NCI-H510A (cell line): ENCODE data around the gene CD46.

Source experiments
- DNase-seq: peaks from one replicate; lab custom pipeline; 2025; lab: John Stamatoyannopoulos, UW

The CD46 gene

GRCh38 chr1:207828046-207828445 lies 76.2 kb downstream of the CD46 start:
- no peak for DNase-seq

GRCh38 chr1:207828485-207829158 lies 76.8 kb downstream of the CD46 start:
- no peak for DNase-seq

DNA sequence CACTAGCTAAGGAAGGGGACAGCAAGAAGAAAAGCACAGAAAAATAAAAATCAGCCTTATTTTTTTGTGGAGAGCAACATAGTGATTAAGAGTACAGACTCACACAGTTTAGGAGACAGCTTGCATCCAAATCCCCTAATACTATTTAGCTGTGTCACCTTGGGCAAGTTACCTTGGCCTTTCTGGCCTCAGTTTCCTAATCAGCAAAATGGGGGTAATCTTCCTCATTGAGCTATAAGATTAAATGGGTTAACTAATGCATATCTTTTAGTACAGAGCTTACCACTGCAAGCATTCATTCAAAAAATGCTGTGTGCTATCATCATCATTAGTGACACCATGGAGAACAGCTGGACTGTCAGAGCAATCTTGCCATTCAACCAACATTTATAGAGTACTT lies 77.7 kb downstream of the CD46 start:
- DNase-seq, result no peak

DNA sequence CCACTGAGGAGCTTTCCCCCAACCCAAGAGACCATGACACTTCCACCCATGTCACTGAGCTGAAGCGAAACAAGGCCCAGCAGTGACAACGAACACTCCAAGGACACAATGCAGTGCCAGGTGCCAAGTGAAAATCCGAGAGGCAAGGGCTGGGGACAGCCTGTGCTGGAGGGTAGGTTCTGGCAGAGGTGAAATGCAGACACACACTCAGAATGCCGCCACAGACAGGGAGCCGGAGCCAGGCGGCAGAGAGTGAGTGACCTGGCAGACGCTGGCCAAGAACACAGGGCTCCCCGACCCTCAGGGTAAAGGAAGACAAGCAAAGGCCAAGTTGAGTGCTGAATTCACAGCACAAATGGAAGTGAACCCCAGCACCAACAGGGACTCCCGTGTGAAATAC lies 78.9 kb downstream of the CD46 start:
- DNase-seq, result no peak

GRCh38 chr1:207831517-207832327 lies 79.9 kb downstream of the CD46 start:
- no peak for DNase-seq

DNA sequence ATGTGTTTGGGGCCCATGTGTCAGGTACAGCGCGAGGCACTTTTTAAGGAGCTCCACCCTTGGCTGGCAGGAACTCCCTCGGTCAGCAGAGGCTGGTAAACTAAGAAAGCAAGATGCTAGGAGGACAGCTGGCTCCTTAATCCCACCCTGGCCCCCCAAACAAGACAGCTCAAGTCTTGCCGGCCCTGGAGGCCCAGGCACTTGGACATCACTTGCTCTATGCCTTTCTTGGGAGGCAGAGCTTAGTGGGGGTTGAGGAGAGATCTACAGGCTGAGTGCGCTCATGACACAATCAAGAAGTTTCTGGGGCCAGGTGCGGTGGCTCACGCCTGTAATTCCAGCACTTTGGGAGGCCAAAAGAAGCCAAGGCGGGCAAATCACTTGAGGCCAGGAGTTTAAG lies 80.9 kb downstream of the CD46 start:
- no peak for DNase-seq

DNA sequence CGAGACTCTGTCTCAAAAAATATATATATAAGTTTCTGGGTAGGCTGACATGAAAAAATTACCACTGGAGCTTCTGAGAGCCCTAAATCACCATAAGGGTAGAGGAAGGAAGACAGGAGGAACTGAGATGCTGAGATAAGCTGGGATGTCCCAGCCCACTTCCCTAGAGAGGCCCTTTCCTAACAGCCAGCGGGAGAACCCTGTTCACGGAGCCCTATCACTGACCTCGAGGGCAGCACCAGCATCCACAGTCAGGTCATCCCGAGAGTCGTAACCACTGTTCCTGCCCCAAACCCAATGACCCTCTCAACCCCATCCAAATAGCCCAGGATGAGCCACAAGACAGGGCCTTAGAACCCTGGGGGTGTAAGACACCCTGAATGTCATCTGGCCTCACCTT lies 81.5 kb downstream of the CD46 start:
- DNase-seq, result no peak

- no peak for DNase-seq
Observed at GRCh38 chr1:207833956-207834660, 82.3 kb downstream of the CD46 start.

DNA sequence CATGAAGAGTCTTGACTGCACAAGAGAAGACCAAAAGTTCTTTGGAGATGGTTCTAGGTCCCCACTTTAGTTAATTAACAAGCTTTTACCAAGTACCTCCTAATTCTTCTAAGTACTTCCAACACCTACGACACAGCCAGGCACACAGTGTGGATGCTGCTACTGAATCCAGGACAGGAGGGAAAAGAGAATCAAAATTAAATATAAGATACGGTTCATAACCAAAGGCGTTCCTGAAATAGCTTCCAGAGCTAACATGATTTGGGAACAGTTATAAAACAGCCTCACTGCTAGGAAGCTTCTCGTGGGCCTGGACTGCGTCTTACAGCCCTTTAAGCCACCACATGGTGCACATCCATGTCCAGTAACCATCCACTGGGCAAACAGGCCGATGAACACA lies 84.1 kb downstream of the CD46 start:
- no peak for DNase-seq

- no peak for DNase-seq
Observed at GRCh38 chr1:207836591-207837347, 84.9 kb downstream of the CD46 start.

GRCh38 chr1:207837673-207838072 lies 85.8 kb downstream of the CD46 start:
- no peak for DNase-seq

- DNase-seq, result no peak
Observed at GRCh38 chr1:207838156-207839082, 86.6 kb downstream of the CD46 start.

DNA sequence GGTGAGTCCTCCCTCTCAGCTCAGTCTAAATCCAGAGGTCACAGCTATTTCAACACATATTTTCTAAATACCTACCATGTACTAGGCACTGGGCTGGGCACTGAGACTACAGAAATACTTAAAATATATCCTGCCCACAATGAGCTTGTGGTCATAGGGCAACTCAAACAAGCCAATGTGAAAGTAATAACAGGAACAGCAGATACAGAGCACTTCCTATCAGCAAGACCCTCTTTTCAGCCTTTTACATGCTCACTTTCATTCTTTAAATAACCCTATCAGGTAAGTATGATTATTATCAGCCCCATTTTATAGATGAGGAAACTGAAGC lies 87.2 kb downstream of the CD46 start:
- no peak for DNase-seq

DNA sequence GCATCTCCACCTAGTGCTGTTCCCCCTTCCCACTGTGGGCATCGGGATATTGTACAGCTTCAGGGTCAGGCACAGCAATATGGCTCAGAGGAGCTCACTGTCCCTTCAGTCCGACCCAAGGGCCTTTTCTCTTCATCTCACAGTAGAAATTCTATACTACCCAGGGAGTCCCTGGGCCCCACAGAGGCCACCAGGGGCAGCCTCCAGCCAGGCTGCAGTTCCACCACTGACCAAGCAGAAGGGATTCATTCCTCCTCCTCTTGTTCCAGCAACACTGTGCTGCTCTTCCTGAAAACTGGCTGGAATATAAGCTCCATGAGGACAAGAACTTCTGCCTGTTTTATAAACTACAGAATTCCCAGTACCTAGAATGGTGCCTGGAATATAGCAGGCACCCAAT lies 88.5 kb downstream of the CD46 start:
- DNase-seq, result no peak

- no peak for DNase-seq
Observed at GRCh38 chr1:207841293-207841692, 89.4 kb downstream of the CD46 start.

DNA sequence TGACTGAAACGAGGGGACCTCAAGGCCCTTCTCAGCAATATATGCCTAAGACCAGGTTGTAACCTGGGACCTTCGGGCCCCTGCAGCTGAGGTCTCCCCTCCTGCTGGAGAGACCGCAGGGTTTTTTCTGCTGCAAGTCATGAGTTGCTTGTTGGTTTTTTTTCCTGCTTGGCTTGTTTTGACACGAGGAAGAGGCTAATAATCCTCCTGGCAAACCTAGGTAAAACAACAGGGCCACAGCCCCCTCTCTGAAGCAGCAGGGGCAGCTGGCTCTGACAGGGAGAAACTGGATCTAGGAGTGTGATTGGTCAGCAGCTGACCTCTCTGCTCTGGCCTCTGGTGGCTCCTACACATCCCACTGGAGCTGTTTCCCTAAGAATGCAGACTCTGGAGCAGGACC lies 90.0 kb downstream of the CD46 start:
- no peak for DNase-seq

- DNase-seq, result no peak
Observed at GRCh38 chr1:207842506-207842905, 90.7 kb downstream of the CD46 start.

DNA sequence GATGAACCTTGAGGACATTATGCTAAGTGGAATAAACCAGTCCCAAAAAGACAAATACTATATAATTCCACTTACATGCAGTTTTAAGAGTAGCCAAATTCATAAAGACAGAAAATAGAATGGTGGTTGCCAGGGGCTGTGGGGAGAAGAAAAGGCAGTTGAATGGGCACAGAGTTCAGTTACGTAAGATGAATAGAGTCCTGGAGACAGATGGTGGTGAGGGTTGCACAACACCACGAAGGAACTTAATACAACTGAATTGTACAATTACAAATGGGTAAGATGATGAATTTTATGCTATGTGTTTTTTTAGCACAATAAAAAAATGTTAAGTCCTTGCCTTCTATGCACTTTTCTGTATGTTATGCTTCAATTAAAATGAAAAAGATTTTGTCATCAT lies 92.5 kb downstream of the CD46 start:
- DNase-seq, result no peak
